GM12878 (cell line): ENCODE data around the gene PHKB. TPM values are rescaled to one million over a fixed set of nuclear protein-coding genes. Genes with fewer than 3 reads are reported as not detected.

Experiments
- ATAC-seq: fragments of 200-7000 bp; cut with Tn5 transposase; 3 replicates; pipeline ENCODE4 v1.9.1; 2020; ENCODE audit warnings: mild to moderate bottlenecking, moderate library complexity
- BruUV-seq: library from RNA; stranded (reverse); fragments of 400-500 nt; replicated peaks from 2 replicates; lab custom pipeline; 2021; lab: Mats Ljungman, UMichigan
- CTCF ChIA-PET: fragments of 300-600 bp; sonication (Branson Sonifier 250); formaldehyde crosslinking; extraction: SDS; loops from one replicate; lab custom pipeline; 2021; ENCODE audit warnings: inconsistent platforms; lab: Yijun Ruan, JAX
- POLR2A ChIA-PET: fragments of 350-600 bp; formaldehyde crosslinking; extraction: SDS; loops from one replicate; lab custom pipeline; 2021; ENCODE audit warnings: inconsistent platforms; lab: Charles Lee
- RAD21 ChIA-PET: fragments of 300-600 bp; sonication (Branson Sonifier 250); formaldehyde crosslinking; loops from one replicate; lab custom pipeline; 2023; ENCODE audit warnings: antibody characterized with exemption; ENCODE audit not compliant: unreplicated experiment; lab: Charles Lee
- SMC1A ChIA-PET: fragments of 300-600 bp; sonication (Branson Sonifier 250); formaldehyde crosslinking; loops from one replicate; lab custom pipeline; 2023; ENCODE audit not compliant: unreplicated experiment, uncharacterized antibody; lab: Charles Lee
- DNase-seq: peaks from one replicate; pipeline ENCODE4 v3.0.0-alpha.2; 2011; ENCODE audit warnings: low read depth, low spot score
- FAIRE-seq: peaks from 3 replicates; lab custom pipeline; 2011; peaks lifted over from hg19 to GRCh38; lab: Jason Lieb, UNC
- H2AFZ ChIP-seq: 2 replicates; pipeline ENCODE4 v1.6.0; 2011; ENCODE audit warnings: low read depth, low read length, control low read depth; ENCODE audit not compliant: control insufficient read depth
- H3K27ac ChIP-seq: 2 replicates; pipeline ENCODE4 v1.5.1; 2011; ENCODE audit warnings: control low read depth; ENCODE audit not compliant: control insufficient read depth, insufficient read depth
- H3K27me3 ChIP-seq, 2 experiments: replicated peaks in 1 of 2; 2 replicates each; pipeline versions ENCODE4 v1.6.0 to v1.6.1; 2011; ENCODE audit warnings: low read length in 1 of 2; ENCODE audit not compliant: control insufficient read depth in 2 of 2, insufficient read depth in 2 of 2
- H3K36me3 ChIP-seq, 2 experiments: 2 replicates each; pipeline ENCODE4 v1.5.1; 2011; ENCODE audit warnings: low read length in 1 of 2; ENCODE audit not compliant: control insufficient read depth in 2 of 2, insufficient read depth in 2 of 2
- H3K4me1 ChIP-seq: 2 replicates; pipeline ENCODE4 v1.6.1; 2011; ENCODE audit warnings: mild to moderate bottlenecking, low read length, moderate library complexity, mixed read lengths; ENCODE audit not compliant: control insufficient read depth, insufficient read depth
- H3K4me2 ChIP-seq: 2 replicates; pipeline ENCODE4 v1.6.0; 2011; ENCODE audit warnings: control low read depth; ENCODE audit not compliant: control insufficient read depth, insufficient read depth
- H3K4me3 ChIP-seq: fragments of 200-600 bp; sonication (generic); 2 replicates; pipeline ENCODE4 v1.5.1; 2016
- H3K79me2 ChIP-seq: 2 replicates; pipeline ENCODE4 v1.6.0; 2011; ENCODE audit warnings: low read length; ENCODE audit not compliant: control insufficient read depth, insufficient read depth
- H3K9ac ChIP-seq: 2 replicates; pipeline ENCODE4 v1.8.0; 2011; ENCODE audit warnings: low read length, control low read depth, mixed read lengths; ENCODE audit not compliant: control insufficient read depth, insufficient read depth
- H3K9me3 ChIP-seq: replicated peaks from 3 replicates; pipeline ENCODE4 v1.5.1; 2011; ENCODE audit warnings: mild to moderate bottlenecking, low read length; ENCODE audit not compliant: control insufficient read depth, insufficient read depth
- H4K20me1 ChIP-seq: 2 replicates; pipeline ENCODE4 v1.6.0; 2011; ENCODE audit not compliant: control insufficient read depth, insufficient read depth
- ASH2L ChIP-seq: fragments of 300-600, 200-600 bp; sonication (generic); IDR thresholded peaks from 2 replicates; pipeline ENCODE4 v1.6.1; 2017; ENCODE audit warnings: low read depth, mild to moderate bottlenecking, borderline replicate concordance
- BHLHE40 ChIP-seq, 2 experiments: fragments of 450-650 bp in 1 of 2; IDR thresholded peaks; 2 replicates each; pipeline ENCODE4 v1.6.1; 2011 to 2017; ENCODE audit warnings: low read depth in 2 of 2, borderline replicate concordance in 1 of 2, improper control_type of control experiment in 1 of 2, low read length in 1 of 2, mild to moderate bottlenecking in 1 of 2
- CREB1 ChIP-seq: IDR thresholded peaks from 2 replicates; pipeline ENCODE4 v1.6.1; 2012; ENCODE audit warnings: low read depth, mild to moderate bottlenecking, inconsistent platforms
- GABPA ChIP-seq: IDR thresholded peaks from 2 replicates; pipeline ENCODE4 v1.6.1; 2014; ENCODE audit warnings: antibody characterized with exemption, low read depth, mild to moderate bottlenecking, inconsistent platforms
- MYB ChIP-seq: fragments of 150-350 bp; IDR thresholded peaks from 2 replicates; pipeline ENCODE4 v1.6.1; 2014; ENCODE audit warnings: mild to moderate bottlenecking, low read depth, low read length, borderline replicate concordance
- ZNF207 ChIP-seq: fragments of 450-650 bp; IDR thresholded peaks from 2 replicates; pipeline ENCODE4 v1.6.1; 2014; ENCODE audit warnings: antibody characterized with exemption, mild to moderate bottlenecking, borderline replicate concordance
- ZSCAN29 ChIP-seq: fragments of 450-650 bp; IDR thresholded peaks from 2 replicates; pipeline ENCODE4 v1.6.1; 2017; ENCODE audit warnings: mild to moderate bottlenecking, moderate library complexity
- WGBS: methylation state at CpG from one replicate; pipeline ENCODE4 v1.1.6; 2016; ENCODE audit warnings: low lambda C conversion rate; ENCODE audit not compliant: insufficient replicate concordance, insufficient coverage; ENCODE audit errors: missing lambda C conversion rate; 5-methylcytosine and 5-hydroxymethylcytosine counted together
- in situ Hi-C: fragments of 300-500 bp; cut with MboI; formaldehyde crosslinking; loops from 9 replicates; pipeline ENCODE4 v1.14.3; 2018; ENCODE audit warnings: mixed read lengths
- intact Hi-C: fragments of 100-400 bp; cut with micrococcal nuclease; formaldehyde crosslinking; loops from one replicate; pipeline ENCODE4 v1.14.2; 2022; ENCODE audit not compliant: unreplicated experiment
- polyA plus RNA-seq, 11 experiments: library from polyadenylated mRNA; depleted of rRNA in 4 of 11; unstranded in 6 of 11; stranded (reverse) in 5 of 11; fragments of >200 nt; fragmentation: Nextera tagmentation in 4 of 11; fragmentation: Illumina TruSeq in 1 of 11; extraction: Ambion mirVana in 4 of 11; extraction: Trizol in 1 of 11; gene quantifications; 1 replicate in 1 of 11; 2 replicates in 10 of 11; pipeline versions ENCODE4 v1.2.1 to v1.2.3, GENCODE V29; 2011 to 2016; ENCODE audit warnings: inconsistent platforms in 2 of 11, missing spikeins in 2 of 11, low read depth in 1 of 11
- total RNA-seq, 4 experiments: library from RNA; depleted of rRNA in 3 of 4; stranded (reverse); fragments of >200 nt in 3 of 4; fragmentation: Illumina TruSeq in 1 of 4; extraction: Trizol in 1 of 4; gene quantifications; 2 replicates each; pipeline versions ENCODE4 v1.2.1 to v1.2.3, GENCODE V29; 2013 to 2021
- TF ChIP-seq, protein P1 (sequence below): fragments of 450-650 bp; IDR thresholded peaks from 2 replicates; pipeline ENCODE4 v1.6.1; 2017; ENCODE audit warnings: low read depth, mild to moderate bottlenecking, moderate library complexity
- TF ChIP-seq, protein P2 (sequence below): IDR thresholded peaks from 2 replicates; pipeline ENCODE4 v1.6.1; 2011; ENCODE audit warnings: low read depth, mild to moderate bottlenecking, low read length, moderate library complexity, borderline replicate concordance; ENCODE audit errors: extremely low read depth
- TF ChIP-seq, protein P3 (sequence below): fragments of 450-650 bp; IDR thresholded peaks from 2 replicates; pipeline ENCODE4 v1.6.1; 2016; ENCODE audit warnings: mild to moderate bottlenecking, moderate library complexity, borderline replicate concordance
- TF ChIP-seq, protein P4 (sequence below): fragments of 450-650 bp; formaldehyde crosslinking; IDR thresholded peaks from 2 replicates; pipeline ENCODE4 v1.4.0; 2020; ENCODE audit warnings: mild to moderate bottlenecking, moderate library complexity

Gene PHKB
- total and polyA plus RNA-seq, 10 of the 15 experiments (the other 5 are each of a cell fraction or from before 2014, with no cell fraction given), result 14.2 to 65.6 (median 37.0) TPM

DNA sequence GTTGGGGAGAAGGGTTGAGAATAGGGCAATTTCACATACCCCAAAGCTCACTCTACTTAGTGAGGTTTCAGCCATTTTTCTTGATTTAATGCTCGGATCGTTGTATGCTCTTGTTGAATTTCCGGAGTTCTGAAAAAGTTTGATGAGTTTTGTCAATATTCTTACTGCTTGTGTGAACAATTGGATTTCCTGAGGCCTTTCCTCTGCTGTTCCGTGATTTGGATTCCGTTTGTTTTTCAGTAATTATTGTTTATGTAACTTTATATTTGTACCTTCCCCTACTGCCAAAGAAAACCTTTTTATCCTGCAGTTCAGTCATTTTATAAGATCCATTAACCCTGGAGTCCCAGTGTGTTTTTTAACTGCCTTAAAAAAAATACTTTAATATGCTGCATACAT is 62.9 kb downstream of the PHKB start (continued):
- TF ChIP-seq, protein P1, sequence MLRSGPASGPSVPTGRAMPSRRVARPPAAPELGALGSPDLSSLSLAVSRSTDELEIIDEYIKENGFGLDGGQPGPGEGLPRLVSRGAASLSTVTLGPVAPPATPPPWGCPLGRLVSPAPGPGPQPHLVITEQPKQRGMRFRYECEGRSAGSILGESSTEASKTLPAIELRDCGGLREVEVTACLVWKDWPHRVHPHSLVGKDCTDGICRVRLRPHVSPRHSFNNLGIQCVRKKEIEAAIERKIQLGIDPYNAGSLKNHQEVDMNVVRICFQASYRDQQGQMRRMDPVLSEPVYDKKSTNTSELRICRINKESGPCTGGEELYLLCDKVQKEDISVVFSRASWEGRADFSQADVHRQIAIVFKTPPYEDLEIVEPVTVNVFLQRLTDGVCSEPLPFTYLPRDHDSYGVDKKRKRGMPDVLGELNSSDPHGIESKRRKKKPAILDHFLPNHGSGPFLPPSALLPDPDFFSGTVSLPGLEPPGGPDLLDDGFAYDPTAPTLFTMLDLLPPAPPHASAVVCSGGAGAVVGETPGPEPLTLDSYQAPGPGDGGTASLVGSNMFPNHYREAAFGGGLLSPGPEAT, result no peak

DNA sequence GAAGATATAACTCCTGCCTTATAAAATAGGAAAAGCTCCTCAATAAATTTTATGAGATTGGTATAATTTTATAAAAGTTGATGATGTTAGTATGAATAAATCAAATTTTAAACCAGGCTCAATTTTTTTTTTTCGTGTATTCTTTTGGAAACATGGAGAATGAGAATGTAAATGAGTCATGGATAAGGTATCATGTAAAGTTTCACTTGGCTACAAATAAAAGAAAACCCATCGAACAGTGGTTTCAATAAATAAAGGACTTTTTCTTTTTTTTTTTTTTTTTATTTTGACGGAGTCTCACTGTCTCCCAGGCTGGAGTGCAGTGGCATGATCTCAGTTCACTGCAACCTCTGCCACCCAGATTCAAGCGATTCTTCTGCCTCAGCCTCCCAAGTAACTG is 67.3 kb downstream of the PHKB start:
- in situ Hi-C loops, result no loop called here
- no peak for TF ChIP-seq ZNF207
- TF ChIP-seq, protein P2, sequence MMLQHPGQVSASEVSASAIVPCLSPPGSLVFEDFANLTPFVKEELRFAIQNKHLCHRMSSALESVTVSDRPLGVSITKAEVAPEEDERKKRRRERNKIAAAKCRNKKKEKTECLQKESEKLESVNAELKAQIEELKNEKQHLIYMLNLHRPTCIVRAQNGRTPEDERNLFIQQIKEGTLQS, result no peak
- TF ChIP-seq, protein P3, sequence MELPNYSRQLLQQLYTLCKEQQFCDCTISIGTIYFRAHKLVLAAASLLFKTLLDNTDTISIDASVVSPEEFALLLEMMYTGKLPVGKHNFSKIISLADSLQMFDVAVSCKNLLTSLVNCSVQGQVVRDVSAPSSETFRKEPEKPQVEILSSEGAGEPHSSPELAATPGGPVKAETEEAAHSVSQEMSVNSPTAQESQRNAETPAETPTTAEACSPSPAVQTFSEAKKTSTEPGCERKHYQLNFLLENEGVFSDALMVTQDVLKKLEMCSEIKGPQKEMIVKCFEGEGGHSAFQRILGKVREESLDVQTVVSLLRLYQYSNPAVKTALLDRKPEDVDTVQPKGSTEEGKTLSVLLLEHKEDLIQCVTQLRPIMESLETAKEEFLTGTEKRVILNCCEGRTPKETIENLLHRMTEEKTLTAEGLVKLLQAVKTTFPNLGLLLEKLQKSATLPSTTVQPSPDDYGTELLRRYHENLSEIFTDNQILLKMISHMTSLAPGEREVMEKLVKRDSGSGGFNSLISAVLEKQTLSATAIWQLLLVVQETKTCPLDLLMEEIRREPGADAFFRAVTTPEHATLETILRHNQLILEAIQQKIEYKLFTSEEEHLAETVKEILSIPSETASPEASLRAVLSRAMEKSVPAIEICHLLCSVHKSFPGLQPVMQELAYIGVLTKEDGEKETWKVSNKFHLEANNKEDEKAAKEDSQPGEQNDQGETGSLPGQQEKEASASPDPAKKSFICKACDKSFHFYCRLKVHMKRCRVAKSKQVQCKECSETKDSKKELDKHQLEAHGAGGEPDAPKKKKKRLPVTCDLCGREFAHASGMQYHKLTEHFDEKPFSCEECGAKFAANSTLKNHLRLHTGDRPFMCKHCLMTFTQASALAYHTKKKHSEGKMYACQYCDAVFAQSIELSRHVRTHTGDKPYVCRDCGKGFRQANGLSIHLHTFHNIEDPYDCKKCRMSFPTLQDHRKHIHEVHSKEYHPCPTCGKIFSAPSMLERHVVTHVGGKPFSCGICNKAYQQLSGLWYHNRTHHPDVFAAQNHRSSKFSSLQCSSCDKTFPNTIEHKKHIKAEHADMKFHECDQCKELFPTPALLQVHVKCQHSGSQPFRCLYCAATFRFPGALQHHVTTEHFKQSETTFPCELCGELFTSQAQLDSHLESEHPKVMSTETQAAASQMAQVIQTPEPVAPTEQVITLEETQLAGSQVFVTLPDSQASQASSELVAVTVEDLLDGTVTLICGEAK, result no peak
- TF ChIP-seq GABPA, result no peak
- TF ChIP-seq MYB, result no peak
- no peak for TF ChIP-seq ASH2L
- TF ChIP-seq BHLHE40 (IDR thresholded peaks at IDR 0.05; ENCODE audit: borderline replicate concordance in 1 of 2, low read depth in 2 of 2, low read length in 1 of 2), result no peak
- TF ChIP-seq CREB1, result no peak
- no peak for TF ChIP-seq ZSCAN29
- TF ChIP-seq, protein P4, sequence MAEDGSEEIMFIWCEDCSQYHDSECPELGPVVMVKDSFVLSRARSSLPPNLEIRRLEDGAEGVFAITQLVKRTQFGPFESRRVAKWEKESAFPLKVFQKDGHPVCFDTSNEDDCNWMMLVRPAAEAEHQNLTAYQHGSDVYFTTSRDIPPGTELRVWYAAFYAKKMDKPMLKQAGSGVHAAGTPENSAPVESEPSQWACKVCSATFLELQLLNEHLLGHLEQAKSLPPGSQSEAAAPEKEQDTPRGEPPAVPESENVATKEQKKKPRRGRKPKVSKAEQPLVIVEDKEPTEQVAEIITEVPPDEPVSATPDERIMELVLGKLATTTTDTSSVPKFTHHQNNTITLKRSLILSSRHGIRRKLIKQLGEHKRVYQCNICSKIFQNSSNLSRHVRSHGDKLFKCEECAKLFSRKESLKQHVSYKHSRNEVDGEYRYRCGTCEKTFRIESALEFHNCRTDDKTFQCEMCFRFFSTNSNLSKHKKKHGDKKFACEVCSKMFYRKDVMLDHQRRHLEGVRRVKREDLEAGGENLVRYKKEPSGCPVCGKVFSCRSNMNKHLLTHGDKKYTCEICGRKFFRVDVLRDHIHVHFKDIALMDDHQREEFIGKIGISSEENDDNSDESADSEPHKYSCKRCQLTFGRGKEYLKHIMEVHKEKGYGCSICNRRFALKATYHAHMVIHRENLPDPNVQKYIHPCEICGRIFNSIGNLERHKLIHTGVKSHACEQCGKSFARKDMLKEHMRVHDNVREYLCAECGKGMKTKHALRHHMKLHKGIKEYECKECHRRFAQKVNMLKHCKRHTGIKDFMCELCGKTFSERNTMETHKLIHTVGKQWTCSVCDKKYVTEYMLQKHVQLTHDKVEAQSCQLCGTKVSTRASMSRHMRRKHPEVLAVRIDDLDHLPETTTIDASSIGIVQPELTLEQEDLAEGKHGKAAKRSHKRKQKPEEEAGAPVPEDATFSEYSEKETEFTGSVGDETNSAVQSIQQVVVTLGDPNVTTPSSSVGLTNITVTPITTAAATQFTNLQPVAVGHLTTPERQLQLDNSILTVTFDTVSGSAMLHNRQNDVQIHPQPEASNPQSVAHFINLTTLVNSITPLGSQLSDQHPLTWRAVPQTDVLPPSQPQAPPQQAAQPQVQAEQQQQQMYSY (CRISPR knock-in tag), result no peak

More for the DNA sequence above, 67.3 kb downstream of the PHKB start:
- ChIA-PET RAD21 (interaction anchor here (0.9 kb wide), 1 partner anchor 35 kb away, joined by 5 read pairs; no protein-coding TSS in a partner anchor), CTCF (interaction anchor here (0.7 to 0.8 kb wide), 2 partner anchors 92 to 565 kb away, joined by 3 read pairs; no protein-coding TSS in a partner anchor), SMC1A (no interaction called here), POLR2A (interaction anchor here (0.8 kb wide), 1 partner anchor 40 kb away, joined by 5 read pairs; no protein-coding TSS in a partner anchor)
- BruUV-seq, result no TSS peak
- H3K36me3 ChIP-seq, result peaks cover 5 to 11% of the 10 kb centered on the region in 2 experiments; a peak in 3 of 4 replicates
- H3K4me1 ChIP-seq, result peaks cover under 1% of the 10 kb centered on the region; the same call in 1 of the 2 replicates
- H3K27ac ChIP-seq, result no peak overlapping the region
- peaks cover 11% of the 10 kb centered on the region; the same call in 2 of the 3 replicates for H3K9me3 ChIP-seq
- no peaks in the 10 kb centered on the region for H4K20me1 ChIP-seq
- H3K9ac ChIP-seq, result no peak overlapping the region
- H3K4me3 ChIP-seq, result no peak overlapping the region
- H3K4me2 ChIP-seq, result no peak overlapping the region
- no peak for FAIRE-seq
- H2AFZ ChIP-seq, result no peak overlapping the region
- 99% methylated on average over 3 of the region's 4 CpGs for WGBS
- no peaks in the 10 kb centered on the region for H3K79me2 ChIP-seq
- ATAC-seq, result no peak
- H3K27me3 ChIP-seq, result no peaks in the 10 kb centered on the region
- intact Hi-C loops, result no loop called here
- DNase-seq, result no peak
